ENCODE results near the gene CDK6. TPM values are rescaled to one million over a fixed set of nuclear protein-coding genes. Genes with fewer than 3 reads are reported as not detected.

Gene CDK6
- total RNA-seq, 1 experiment from 2014 or later: 124 TPM

GRCh38 chr7:92695308-92696261 is 140.8 kb downstream of the CDK6 start:
- TF ChIP-seq, protein P1, sequence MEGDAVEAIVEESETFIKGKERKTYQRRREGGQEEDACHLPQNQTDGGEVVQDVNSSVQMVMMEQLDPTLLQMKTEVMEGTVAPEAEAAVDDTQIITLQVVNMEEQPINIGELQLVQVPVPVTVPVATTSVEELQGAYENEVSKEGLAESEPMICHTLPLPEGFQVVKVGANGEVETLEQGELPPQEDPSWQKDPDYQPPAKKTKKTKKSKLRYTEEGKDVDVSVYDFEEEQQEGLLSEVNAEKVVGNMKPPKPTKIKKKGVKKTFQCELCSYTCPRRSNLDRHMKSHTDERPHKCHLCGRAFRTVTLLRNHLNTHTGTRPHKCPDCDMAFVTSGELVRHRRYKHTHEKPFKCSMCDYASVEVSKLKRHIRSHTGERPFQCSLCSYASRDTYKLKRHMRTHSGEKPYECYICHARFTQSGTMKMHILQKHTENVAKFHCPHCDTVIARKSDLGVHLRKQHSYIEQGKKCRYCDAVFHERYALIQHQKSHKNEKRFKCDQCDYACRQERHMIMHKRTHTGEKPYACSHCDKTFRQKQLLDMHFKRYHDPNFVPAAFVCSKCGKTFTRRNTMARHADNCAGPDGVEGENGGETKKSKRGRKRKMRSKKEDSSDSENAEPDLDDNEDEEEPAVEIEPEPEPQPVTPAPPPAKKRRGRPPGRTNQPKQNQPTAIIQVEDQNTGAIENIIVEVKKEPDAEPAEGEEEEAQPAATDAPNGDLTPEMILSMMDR (IDR thresholded peaks at IDR 0.05; ENCODE audit: unreplicated experiment): no peak
- ChIA-PET POLR2A (interaction anchor here (0.5 to 6.9 kb wide), 25 partner anchors 10 to 484 kb away, joined by 3 to 89 read pairs (median 4); partner anchors contain the start of gene CDK6), CTCF (interaction anchor here (0.6 to 5.8 kb wide), 17 partner anchors 10 to 358 kb away, joined by 3 to 49 read pairs (median 3); no protein-coding TSS in a partner anchor)
- Mint-ChIP-seq H3K36me3 (ENCODE audit: insufficient read depth, unreplicated experiment) (peaks cover 6% of the 10 kb centered on the region), H3K4me1 (ENCODE audit: insufficient read depth, unreplicated experiment) (peaks cover 50% of the 10 kb centered on the region), H3K27ac (ENCODE audit: low read depth, unreplicated experiment) (peak overlapping the region; percentile 96), H3K4me3 (ENCODE audit: unreplicated experiment) (peak overlapping the region; percentile 83), H3K9me3 (ENCODE audit: unreplicated experiment) (no peaks in the 10 kb centered on the region), H3K27me3 (ENCODE audit: insufficient read depth, unreplicated experiment) (no peaks in the 10 kb centered on the region)
- no TSS peak for BruUV-seq (replicated peaks)
- intact Hi-C loops (cut with micrococcal nuclease): loop anchor here (1.0 kb wide), 1 partner anchor 70 kb away; no protein-coding TSS in a partner anchor
- peak; percentile 75 for DNase-seq (ENCODE audit: unreplicated experiment)

GRCh38 chr7:92694211-92694610 is 142.2 kb downstream of the CDK6 start:
- TF ChIP-seq, protein P1 (IDR thresholded peaks at IDR 0.05; ENCODE audit: unreplicated experiment): no peak
- ChIA-PET CTCF (interaction anchor here (0.5 to 5.8 kb wide), 4 partner anchors 55 to 168 kb away, joined by 3 to 49 read pairs (median 13); no protein-coding TSS in a partner anchor), POLR2A (interaction anchor here (0.9 to 6.9 kb wide), 6 partner anchors 24 to 140 kb away, joined by 3 to 89 read pairs (median 14); partner anchors contain the start of gene CDK6)
- Mint-ChIP-seq H3K27me3 (ENCODE audit: insufficient read depth, unreplicated experiment) (no peaks in the 10 kb centered on the region), H3K36me3 (ENCODE audit: insufficient read depth, unreplicated experiment) (peaks cover 17% of the 10 kb centered on the region), H3K9me3 (ENCODE audit: unreplicated experiment) (no peaks in the 10 kb centered on the region), H3K4me1 (ENCODE audit: insufficient read depth, unreplicated experiment) (peaks cover 37% of the 10 kb centered on the region), H3K4me3 (ENCODE audit: unreplicated experiment) (no peak overlapping the region), H3K27ac (ENCODE audit: low read depth, unreplicated experiment) (no peak overlapping the region)
- no TSS peak for BruUV-seq (replicated peaks)
- no peak for DNase-seq (ENCODE audit: unreplicated experiment)
- intact Hi-C loops (cut with micrococcal nuclease): no loop called here

- peak overlapping the region; percentile 19 for H3K4me3 Mint-ChIP-seq (ENCODE audit: unreplicated experiment)
- H3K9me3 Mint-ChIP-seq (ENCODE audit: unreplicated experiment): no peaks in the 10 kb centered on the region
- no peaks in the 10 kb centered on the region for H3K27me3 Mint-ChIP-seq (ENCODE audit: insufficient read depth, unreplicated experiment)
- TF ChIP-seq, protein P1 (IDR thresholded peaks at IDR 0.05; ENCODE audit: unreplicated experiment): no peak
- intact Hi-C loops (cut with micrococcal nuclease): no loop called here
- H3K36me3 Mint-ChIP-seq (ENCODE audit: insufficient read depth, unreplicated experiment): peaks cover 17% of the 10 kb centered on the region
- BruUV-seq (replicated peaks): no TSS peak
- no peak overlapping the region for H3K27ac Mint-ChIP-seq (ENCODE audit: low read depth, unreplicated experiment)
- CTCF ChIA-PET: interaction anchor here (0.5 to 4.1 kb wide), 7 partner anchors 56 to 168 kb away, joined by 3 to 22 read pairs (median 4); no protein-coding TSS in a partner anchor
- POLR2A ChIA-PET: interaction anchor here (0.9 to 6.9 kb wide), 2 partner anchors 72 to 141 kb away, joined by 3 to 89 read pairs; partner anchors contain the start of gene CDK6
- no peak for DNase-seq (ENCODE audit: unreplicated experiment)
- H3K4me1 Mint-ChIP-seq (ENCODE audit: insufficient read depth, unreplicated experiment): peaks cover 30% of the 10 kb centered on the region
Observed at GRCh38 chr7:92693519-92693918, 142.9 kb downstream of the CDK6 start.

DNA sequence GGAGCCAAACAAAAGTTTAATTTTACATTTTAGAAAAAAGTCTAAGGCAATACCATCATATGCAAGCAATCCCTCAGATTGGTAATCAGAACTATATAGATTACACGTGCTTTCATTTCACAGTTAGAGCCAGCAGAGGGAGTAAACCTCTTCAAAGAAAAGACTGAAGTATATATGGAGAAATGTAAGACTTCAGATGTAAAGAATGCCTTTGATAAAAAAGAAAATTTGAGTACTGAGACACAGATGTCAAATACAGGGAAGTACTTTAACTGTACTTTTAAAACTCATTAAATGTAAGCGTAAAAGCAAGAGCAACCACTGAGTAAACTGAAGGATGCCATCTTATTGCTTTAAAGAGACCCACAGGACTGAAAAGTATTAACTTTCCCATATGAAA is 144.8 kb downstream of the CDK6 start:
- DNase-seq (ENCODE audit: unreplicated experiment): peak; percentile 72
- CTCF ChIA-PET: interaction anchor here (2.0 to 4.1 kb wide), 4 partner anchors 70 to 141 kb away, joined by 9 to 26 read pairs (median 20); no protein-coding TSS in a partner anchor
- BruUV-seq (replicated peaks): no TSS peak
- Mint-ChIP-seq H3K36me3 (ENCODE audit: insufficient read depth, unreplicated experiment) (peaks cover 22% of the 10 kb centered on the region), H3K9me3 (ENCODE audit: unreplicated experiment) (no peaks in the 10 kb centered on the region), H3K27ac (ENCODE audit: low read depth, unreplicated experiment) (no peak overlapping the region), H3K27me3 (ENCODE audit: insufficient read depth, unreplicated experiment) (no peaks in the 10 kb centered on the region), H3K4me3 (ENCODE audit: unreplicated experiment) (no peak overlapping the region), H3K4me1 (ENCODE audit: insufficient read depth, unreplicated experiment) (peaks cover 22% of the 10 kb centered on the region)
- TF ChIP-seq, protein P1 (IDR thresholded peaks at IDR 0.05; ENCODE audit: unreplicated experiment): peak; percentile 56
- POLR2A ChIA-PET: interaction anchor here (0.6 kb wide), 1 partner anchor 140 kb away, joined by 3 read pairs; no protein-coding TSS in a partner anchor
- intact Hi-C loops (cut with micrococcal nuclease): loop anchor here (1.0 to 2.0 kb wide), 4 partner anchors 70 to 364 kb away; no protein-coding TSS in a partner anchor
